COLO829 (cell line): ENCODE measurements around the gene HCRTR1.

Source experiments
- DNase-seq: peaks from one replicate; pipeline ENCODE4 v3.0.0; 2012; ENCODE audit warnings: low spot score

The HCRTR1 gene

GRCh38 chr1:31667065-31667785 lies 49.7 kb downstream of the HCRTR1 start:
- no peak for DNase-seq

- DNase-seq, result no peak
These were observed 50.9 kb downstream of the HCRTR1 start for GRCh38 chr1:31668303-31668883.

DNA sequence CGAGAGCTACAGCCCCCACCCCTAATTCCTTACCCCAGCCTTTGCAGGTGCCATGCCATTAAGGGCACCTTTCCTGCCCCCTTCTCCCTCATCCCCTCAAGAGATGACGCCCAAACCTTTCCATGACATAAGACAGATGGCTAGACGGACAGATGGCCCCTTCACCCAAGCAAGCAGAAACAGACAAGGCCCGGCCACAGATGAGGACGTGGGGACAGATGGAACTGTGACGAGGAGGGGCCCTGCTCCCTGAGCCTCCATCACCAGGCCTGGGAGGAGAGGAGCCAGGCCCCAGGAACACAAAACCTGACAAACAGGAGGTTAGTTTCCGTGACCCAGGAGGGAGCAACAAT lies 51.9 kb downstream of the HCRTR1 start:
- DNase-seq, result no peak

DNA sequence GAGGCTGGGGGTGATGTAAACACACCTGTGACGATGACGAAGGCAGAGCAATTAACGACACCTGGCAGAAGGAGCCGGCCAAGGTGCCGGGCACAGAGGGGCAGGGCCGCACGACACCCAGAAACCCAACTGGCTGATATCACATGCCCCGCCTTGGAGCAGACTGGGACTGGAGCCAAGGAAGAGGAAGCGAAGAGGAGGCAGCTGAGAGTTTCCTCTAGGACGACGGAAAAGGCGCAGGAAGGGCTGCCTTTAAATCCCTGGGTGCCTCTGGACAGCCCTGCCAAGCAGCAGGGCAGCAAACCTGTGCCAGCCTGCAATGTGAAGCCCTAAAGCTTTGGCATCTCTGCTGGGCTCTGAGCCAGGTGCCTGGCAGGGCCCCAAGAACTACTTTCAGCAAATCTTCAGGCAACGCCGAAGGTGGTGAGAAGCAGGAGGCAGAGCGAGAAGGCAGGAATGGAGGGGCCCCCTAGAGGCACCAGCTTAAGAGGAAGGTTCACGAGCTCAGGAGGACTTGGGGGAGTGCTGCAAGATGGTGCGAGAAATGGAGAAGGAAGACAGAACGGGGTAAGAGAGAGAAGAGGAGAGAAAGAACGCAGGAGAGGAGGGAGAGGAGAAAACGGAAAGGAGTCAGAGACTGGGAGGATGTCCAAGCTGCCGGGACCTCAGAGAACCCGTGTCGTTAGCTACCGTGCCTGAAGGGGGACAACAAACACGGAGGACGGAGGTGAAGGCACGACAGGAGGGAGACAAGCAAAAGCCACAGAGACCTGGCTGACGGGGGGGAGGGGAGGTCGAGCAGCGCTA lies 52.5 kb downstream of the HCRTR1 start:
- no peak for DNase-seq

DNA sequence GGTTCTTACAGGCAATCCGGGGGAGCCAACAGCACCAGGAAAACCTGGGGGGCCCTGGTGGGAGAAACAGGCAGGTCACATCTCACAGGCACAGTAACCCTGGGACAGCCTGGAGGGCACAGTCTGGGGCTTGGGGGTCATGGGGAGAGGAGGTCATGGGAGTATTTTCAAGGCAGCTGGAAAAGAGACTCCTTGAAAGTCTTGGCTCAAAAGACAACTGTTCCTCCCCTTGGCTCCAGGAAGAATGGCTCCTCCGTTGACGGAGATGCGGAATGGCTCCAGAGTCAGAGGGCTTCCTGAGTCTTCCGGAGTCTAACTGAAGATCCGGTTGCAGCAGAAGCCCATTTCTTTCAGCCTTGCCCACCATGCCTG lies 53.1 kb downstream of the HCRTR1 start:
- DNase-seq, result no peak

DNA sequence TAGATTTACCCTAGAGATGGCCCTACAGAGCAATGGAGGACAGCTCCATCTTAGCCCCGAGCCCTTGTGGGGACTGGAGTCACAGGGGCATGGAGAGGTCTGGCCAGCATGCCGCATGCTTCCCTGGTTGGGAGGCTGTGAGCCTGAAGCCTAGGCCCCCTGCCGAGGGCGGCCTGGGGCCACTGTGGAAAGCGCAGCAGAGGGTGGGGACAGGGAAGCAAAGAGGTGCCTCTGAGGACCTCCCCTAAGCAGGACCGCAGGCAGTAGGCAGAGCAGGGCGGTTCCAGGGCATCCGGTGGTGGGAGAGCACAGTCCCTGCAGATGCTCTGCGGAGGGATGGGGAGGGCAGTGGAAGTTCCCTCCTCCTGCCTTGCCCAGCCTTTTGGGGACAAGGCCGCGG lies 53.7 kb downstream of the HCRTR1 start:
- no peak for DNase-seq

DNA sequence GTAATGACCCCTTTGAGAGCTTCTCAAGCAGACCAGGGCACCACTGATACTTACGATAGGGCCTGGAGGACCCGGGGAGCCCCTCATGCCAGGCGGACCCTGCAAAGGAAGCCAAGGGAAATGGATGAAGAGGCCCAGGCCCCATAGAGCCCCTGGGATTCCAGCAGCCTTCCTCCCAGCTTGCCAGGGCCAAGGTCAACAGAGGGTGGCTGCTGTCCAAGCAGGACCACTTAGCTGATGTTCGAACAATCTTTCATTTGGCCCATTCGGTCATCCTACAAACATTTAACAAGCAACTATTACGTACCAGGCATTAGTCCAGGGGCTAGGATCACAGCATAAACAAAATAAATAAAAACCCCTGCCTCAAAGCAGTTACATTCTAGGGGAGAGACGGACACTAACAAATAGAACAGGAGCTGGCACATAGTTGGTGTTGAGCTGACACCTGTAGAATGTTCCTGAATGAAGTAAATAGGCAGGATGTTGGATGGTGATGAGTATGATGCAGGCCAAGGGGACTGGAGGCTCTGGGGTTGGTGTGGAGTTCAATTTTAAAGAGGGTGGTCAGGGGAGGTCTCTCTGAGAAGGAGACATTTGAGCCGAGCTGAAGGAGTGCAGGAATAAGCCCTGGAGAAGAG lies 54.2 kb downstream of the HCRTR1 start:
- DNase-seq, result no peak

DNA sequence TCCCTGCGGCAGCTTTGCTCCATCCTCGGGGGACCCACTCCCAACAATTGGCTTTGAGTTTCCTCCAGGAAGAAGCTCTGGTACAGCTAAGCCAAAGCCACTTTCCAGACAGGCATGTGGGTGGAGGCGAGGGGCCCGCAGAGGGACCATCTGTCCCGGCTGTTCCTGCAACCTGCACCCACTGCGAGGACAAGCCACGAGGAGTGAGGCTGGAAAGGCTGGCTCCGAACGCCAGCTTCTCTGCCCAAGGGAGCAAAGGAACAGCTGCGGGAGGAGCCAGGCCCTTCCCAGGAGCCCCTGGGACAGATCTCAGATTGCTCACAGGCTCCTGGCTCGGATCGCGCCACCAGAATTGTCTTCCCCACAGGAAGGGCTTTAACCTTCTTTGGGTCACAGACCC lies 55.5 kb downstream of the HCRTR1 start:
- DNase-seq, result no peak

GRCh38 chr1:31673433-31673832 lies 55.9 kb downstream of the HCRTR1 start:
- no peak for DNase-seq

DNA sequence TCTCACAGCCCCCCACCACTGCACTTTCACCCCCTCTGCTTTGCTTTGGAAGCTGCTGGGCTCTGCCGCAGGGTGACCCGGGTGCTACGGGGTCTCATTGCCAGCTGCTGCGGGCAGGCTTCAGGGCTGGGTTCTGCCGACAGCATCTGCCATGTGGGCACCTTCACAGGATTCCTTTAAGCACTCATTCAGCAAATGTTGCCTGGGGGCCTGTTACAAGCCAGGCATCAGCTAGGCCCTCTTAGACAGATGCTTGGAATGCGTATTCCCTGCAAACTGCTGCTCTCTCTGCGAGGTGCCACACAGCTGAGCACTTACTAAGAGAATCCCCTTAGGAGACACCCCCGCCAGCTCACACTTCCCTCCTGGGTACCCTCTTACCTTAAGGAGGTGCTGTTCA lies 57.1 kb downstream of the HCRTR1 start:
- no peak for DNase-seq

- no peak for DNase-seq
These were observed 57.7 kb downstream of the HCRTR1 start for GRCh38 chr1:31675161-31675560.

- no peak for DNase-seq
These were observed 58.3 kb downstream of the HCRTR1 start for GRCh38 chr1:31675756-31676155.
